CD4-positive, alpha-beta T cell (primary cell): Measurements from ENCODE around the gene MAST4. TPM values are rescaled to one million over a fixed set of nuclear protein-coding genes. Genes with fewer than 3 reads are reported as not detected.

Experiments
- ATAC-seq: fragments of 200-7000 bp; cut with Tn5 transposase; one replicate; pipeline ENCODE4 v1.10.0; 2022; ENCODE audit warnings: mild to moderate bottlenecking; ENCODE audit not compliant: poor library complexity
- CTCF ChIA-PET: fragments of 350-600 bp; sonication (Branson Sonifier 250); formaldehyde crosslinking; loops from one replicate; lab custom pipeline; 2021; ENCODE audit warnings: antibody characterized with exemption, inconsistent platforms; lab: Charles Lee
- POLR2A ChIA-PET: fragments of 350-600 bp; sonication (Branson Sonifier 250); formaldehyde crosslinking; loops from one replicate; lab custom pipeline; 2021; ENCODE audit warnings: antibody characterized with exemption, inconsistent platforms; lab: Charles Lee
- DNase-seq, 14 experiments: peaks; one replicate each; pipeline ENCODE4 v3.0.0-alpha.2; 2013 to 2020; ENCODE audit warnings: mixed read lengths in 2 of 14
- H3K27ac ChIP-seq, 2 donors: one replicate each; pipeline versions ENCODE4 v1.5.1 to v1.7.0; 2013; ENCODE audit warnings: low read length in 2 of 2, low read depth in 1 of 2, mild to moderate bottlenecking in 1 of 2
- H3K27me3 ChIP-seq, 2 experiments: 1 replicate in 1 of 2; 2 replicates in 1 of 2; pipeline versions ENCODE4 v1.6.1 to v1.7.0; 2013; ENCODE audit warnings: low read length in 2 of 2, control low read depth in 1 of 2, mild to moderate bottlenecking in 1 of 2, moderate library complexity in 1 of 2; ENCODE audit not compliant: insufficient read depth in 2 of 2, control insufficient read depth in 1 of 2
- H3K36me3 ChIP-seq: one replicate; pipeline ENCODE4 v1.6.1; 2013; ENCODE audit warnings: low read length, control low read depth; ENCODE audit not compliant: insufficient read depth
- H3K4me1 ChIP-seq: one replicate; pipeline ENCODE4 v1.6.1; 2013; ENCODE audit warnings: low read length, control low read depth; ENCODE audit not compliant: insufficient read depth
- H3K4me3 ChIP-seq: one replicate; pipeline ENCODE4 v1.5.1; 2013; ENCODE audit warnings: mild to moderate bottlenecking, low read length, moderate library complexity
- H3K9me3 ChIP-seq, 2 experiments: 1 replicate in 1 of 2; 2 replicates in 1 of 2; pipeline versions ENCODE4 v1.6.1 to v1.7.0; 2013; ENCODE audit warnings: low read length in 2 of 2, mild to moderate bottlenecking in 2 of 2, control low read depth in 1 of 2, moderate library complexity in 1 of 2; ENCODE audit not compliant: control insufficient read depth in 1 of 2, insufficient read depth in 1 of 2
- H3K27ac Mint-ChIP-seq: one replicate; pipeline ENCODE4 v1.8.0; 2020; ENCODE audit warnings: mixed read lengths
- H3K27me3 Mint-ChIP-seq: one replicate; pipeline ENCODE4 v1.8.0; 2021; ENCODE audit warnings: mixed read lengths
- H3K36me3 Mint-ChIP-seq: one replicate; pipeline ENCODE4 v1.8.0; 2021; ENCODE audit warnings: low read depth, mixed read lengths
- H3K4me1 Mint-ChIP-seq: one replicate; pipeline ENCODE4 v1.8.0; 2021; ENCODE audit warnings: low read depth, mixed read lengths
- H3K4me3 Mint-ChIP-seq: one replicate; pipeline ENCODE4 v1.8.0; 2020; ENCODE audit warnings: mild to moderate bottlenecking, mixed read lengths
- H3K9me3 Mint-ChIP-seq: one replicate; pipeline ENCODE4 v1.8.0; 2020; ENCODE audit warnings: mixed read lengths
- intact Hi-C, 2 experiments: fragments of 100-400 bp; cut with DNase I in 1 of 2; cut with micrococcal nuclease in 1 of 2; formaldehyde crosslinking; loops; one replicate each; pipeline versions ENCODE4 v1.15.1 to v1.9.0; 2023 to 2025; cut with DNase I, micrococcal nuclease
- total RNA-seq, 174 experiments: library from RNA in 2 of 174; stranded (reverse) in 2 of 174; gene quantifications; one replicate each; pipeline ENCODE4 v1.2.3 and lab custom pipeline; 2021 to 2026
- TF ChIP-seq, protein P1 (sequence below): fragments of 200-600 bp; IDR thresholded peaks from one replicate; pipeline ENCODE4 v1.8.0; 2022; ENCODE audit warnings: antibody characterized with exemption, mild to moderate bottlenecking

The MAST4 gene
- total RNA-seq, 2 experiments from 2014 or later, result 21.3 to 21.6 TPM

DNA sequence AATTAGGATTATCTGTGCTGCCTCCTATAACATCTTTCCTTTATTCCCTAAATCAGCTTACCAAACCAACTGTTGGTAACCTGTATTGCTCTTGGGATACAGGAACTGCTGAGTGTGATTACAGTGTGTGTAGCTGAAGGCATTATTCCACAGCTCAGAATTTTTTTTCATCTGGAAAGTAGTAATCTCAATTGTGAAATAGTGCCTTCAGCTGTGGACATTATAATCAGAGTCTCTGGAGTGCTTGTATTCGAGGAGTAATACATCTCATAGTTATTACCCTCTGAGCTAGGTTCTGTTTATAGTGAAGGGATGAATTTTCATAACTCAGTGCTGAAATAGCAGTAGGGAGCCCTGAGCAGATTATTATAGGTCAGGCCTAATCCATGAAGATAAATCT, 199.5 kb downstream of the MAST4 start:
- no peaks in the 10 kb centered on the region for H3K9me3 ChIP-seq
- Mint-ChIP-seq H3K9me3 (no peaks in the 10 kb centered on the region), H3K4me3 (no peak overlapping the region), H3K27ac (no peak overlapping the region), H3K4me1 (no peaks in the 10 kb centered on the region), H3K27me3 (peaks cover 38% of the 10 kb centered on the region), H3K36me3 (no peaks in the 10 kb centered on the region)
- H3K27ac ChIP-seq, result no peak overlapping the region
- no peaks in the 10 kb centered on the region for H3K36me3 ChIP-seq
- no peak for ATAC-seq
- H3K4me3 ChIP-seq, result no peak overlapping the region
- ChIA-PET POLR2A (no interaction called here), CTCF (no interaction called here)
- H3K4me1 ChIP-seq, result no peaks in the 10 kb centered on the region
- intact Hi-C loops, result no loop called here
- peaks cover 2 to 9% of the 10 kb centered on the region in 2 experiments for H3K27me3 ChIP-seq
- DNase-seq, result no peak
- TF ChIP-seq, protein P1, sequence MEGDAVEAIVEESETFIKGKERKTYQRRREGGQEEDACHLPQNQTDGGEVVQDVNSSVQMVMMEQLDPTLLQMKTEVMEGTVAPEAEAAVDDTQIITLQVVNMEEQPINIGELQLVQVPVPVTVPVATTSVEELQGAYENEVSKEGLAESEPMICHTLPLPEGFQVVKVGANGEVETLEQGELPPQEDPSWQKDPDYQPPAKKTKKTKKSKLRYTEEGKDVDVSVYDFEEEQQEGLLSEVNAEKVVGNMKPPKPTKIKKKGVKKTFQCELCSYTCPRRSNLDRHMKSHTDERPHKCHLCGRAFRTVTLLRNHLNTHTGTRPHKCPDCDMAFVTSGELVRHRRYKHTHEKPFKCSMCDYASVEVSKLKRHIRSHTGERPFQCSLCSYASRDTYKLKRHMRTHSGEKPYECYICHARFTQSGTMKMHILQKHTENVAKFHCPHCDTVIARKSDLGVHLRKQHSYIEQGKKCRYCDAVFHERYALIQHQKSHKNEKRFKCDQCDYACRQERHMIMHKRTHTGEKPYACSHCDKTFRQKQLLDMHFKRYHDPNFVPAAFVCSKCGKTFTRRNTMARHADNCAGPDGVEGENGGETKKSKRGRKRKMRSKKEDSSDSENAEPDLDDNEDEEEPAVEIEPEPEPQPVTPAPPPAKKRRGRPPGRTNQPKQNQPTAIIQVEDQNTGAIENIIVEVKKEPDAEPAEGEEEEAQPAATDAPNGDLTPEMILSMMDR, result no peak

DNA sequence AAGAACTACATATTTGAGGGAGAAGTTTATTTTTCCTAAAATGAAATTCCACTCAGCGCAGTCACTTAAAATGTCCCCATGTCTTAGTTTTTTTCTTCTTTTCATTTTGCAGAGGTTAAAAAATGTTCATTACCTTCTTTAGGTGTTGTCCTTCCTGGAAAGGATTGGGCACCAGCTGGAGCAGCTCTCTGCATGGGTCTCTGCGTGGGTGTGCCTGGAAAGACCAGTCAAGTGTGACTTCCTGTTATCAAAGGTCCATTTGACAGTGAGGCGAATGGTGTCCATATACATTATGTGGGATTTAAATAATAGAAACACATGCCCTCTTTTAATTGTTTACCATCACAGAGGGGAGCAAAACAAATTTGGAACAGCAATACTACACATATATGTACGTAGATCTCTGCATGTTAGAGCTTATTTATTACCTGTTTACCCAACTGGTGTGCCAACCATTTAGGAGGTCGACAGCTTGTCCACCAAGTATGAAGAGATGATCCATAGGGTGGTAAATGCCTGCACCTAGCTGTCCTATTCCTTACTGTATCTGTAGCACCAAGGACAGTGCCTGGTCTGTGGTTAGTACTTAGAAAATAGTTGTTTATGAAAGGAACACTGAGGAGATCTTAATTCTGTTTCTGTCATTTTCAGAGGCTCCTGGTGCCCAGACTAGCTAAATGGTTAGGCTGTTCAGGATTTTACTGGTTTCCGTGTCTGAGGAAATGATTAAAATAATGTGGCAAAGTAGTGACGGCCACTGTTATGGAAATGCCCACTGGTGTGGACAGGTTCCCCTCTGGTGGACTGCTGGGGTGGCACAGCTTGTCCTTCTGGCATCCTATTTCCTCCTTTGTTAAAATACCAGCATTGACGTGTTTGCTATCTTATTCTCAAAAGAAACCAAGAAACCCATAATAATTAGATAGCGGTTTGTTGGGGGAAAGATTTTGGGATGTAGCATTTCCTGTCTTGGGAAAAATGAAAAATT, 200.4 kb downstream of the MAST4 start:
- POLR2A ChIA-PET, result no interaction called here
- CTCF ChIA-PET, result no interaction called here
- Mint-ChIP-seq H3K4me1 (no peaks in the 10 kb centered on the region), H3K27ac (no peak overlapping the region), H3K9me3 (no peaks in the 10 kb centered on the region), H3K36me3 (no peaks in the 10 kb centered on the region), H3K27me3 (peaks cover 38% of the 10 kb centered on the region), H3K4me3 (no peak overlapping the region)
- DNase-seq (no peak), ATAC-seq (no peak)
- TF ChIP-seq, protein P1, result no peak
- intact Hi-C loops, result no loop called here
- Histone ChIP-seq H3K9me3 (no peaks in the 10 kb centered on the region), H3K27ac (no peak overlapping the region), H3K27me3 (peaks cover 2 to 14% of the 10 kb centered on the region in 2 experiments), H3K36me3 (no peaks in the 10 kb centered on the region), H3K4me3 (no peak overlapping the region), H3K4me1 (no peaks in the 10 kb centered on the region)

DNA sequence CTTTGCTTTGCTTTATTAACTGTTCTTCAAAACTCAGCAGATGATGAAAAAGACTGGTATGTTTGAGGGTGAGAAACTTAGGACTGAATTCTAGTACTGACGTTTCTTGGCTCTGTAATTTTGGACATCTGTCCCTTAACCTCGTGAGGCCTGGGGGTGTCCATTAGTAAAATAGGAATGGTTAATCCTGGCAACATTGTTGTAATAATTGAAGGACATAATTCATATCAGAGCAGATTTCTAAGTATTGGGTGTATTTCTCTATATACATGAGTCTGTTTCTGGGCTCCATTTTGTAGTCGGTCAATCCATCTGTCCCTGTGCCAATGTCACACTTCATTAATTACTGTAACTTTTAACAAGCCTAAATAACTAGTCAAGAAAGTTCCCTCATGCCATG, 206.7 kb downstream of the MAST4 start:
- CTCF ChIA-PET, result no interaction called here
- POLR2A ChIA-PET, result no interaction called here
- Mint-ChIP-seq H3K4me3 (no peak overlapping the region), H3K36me3 (no peaks in the 10 kb centered on the region), H3K27me3 (peaks cover 36% of the 10 kb centered on the region), H3K27ac (no peak overlapping the region), H3K4me1 (no peaks in the 10 kb centered on the region), H3K9me3 (no peaks in the 10 kb centered on the region)
- Histone ChIP-seq H3K27ac (no peak overlapping the region), H3K36me3 (no peaks in the 10 kb centered on the region), H3K4me3 (no peak overlapping the region), H3K27me3 (peaks cover 2 to 26% of the 10 kb centered on the region in 2 experiments), H3K9me3 (no peaks in the 10 kb centered on the region), H3K4me1 (no peaks in the 10 kb centered on the region)
- ATAC-seq (no peak), DNase-seq (no peak)
- intact Hi-C loops, result no loop called here
- TF ChIP-seq, protein P1, result no peak
